Progenitor cell of endocrine pancreas (in vitro differentiated cells): Measurements from ENCODE around the gene SNAP47. TPM values are rescaled to one million over a fixed set of nuclear protein-coding genes. Genes with fewer than 3 reads are reported as not detected.

ENCODE experiments used
- DNase-seq: peaks from one replicate; pipeline ENCODE4 v3.0.0; 2021; ENCODE audit warnings: low spot score; ENCODE audit not compliant: unreplicated experiment
- H3K27ac Mint-ChIP-seq: 2 replicates; pipeline ENCODE4 v1.8.0; 2021; ENCODE audit warnings: mild to moderate bottlenecking, moderate library complexity, mixed read lengths
- H3K27me3 Mint-ChIP-seq: 2 replicates; pipeline ENCODE4 v1.8.0; 2021; ENCODE audit warnings: mixed read lengths
- H3K36me3 Mint-ChIP-seq: 2 replicates; pipeline ENCODE4 v1.8.0; 2022; ENCODE audit warnings: mixed read lengths; ENCODE audit not compliant: insufficient read depth
- H3K4me1 Mint-ChIP-seq: 2 replicates; pipeline ENCODE4 v1.8.0; 2021; ENCODE audit warnings: low read depth, mixed read lengths
- H3K4me3 Mint-ChIP-seq: 2 replicates; pipeline ENCODE4 v1.8.0; 2021; ENCODE audit warnings: low read depth, mild to moderate bottlenecking, moderate library complexity, mixed read lengths
- H3K9me3 Mint-ChIP-seq: 2 replicates; pipeline ENCODE4 v1.8.0; 2021; ENCODE audit warnings: low read depth, mixed read lengths
- total RNA-seq: library from RNA; stranded (reverse); gene quantifications from 2 replicates; pipeline ENCODE4 v1.2.1, GENCODE V29; 2021
- TF ChIP-seq, protein P1 (sequence below): fragments of 200-600 bp; sonication (generic); IDR thresholded peaks from one replicate; pipeline ENCODE4 v1.5.0; 2021; ENCODE audit warnings: antibody characterized with exemption, mild to moderate bottlenecking; ENCODE audit not compliant: unreplicated experiment

SNAP47 gene
- total RNA-seq, 1 donor from 2014 or later: 39.6 TPM

- peaks cover 5% of the 10 kb centered on the region for H3K4me1 Mint-ChIP-seq
- H3K4me3 Mint-ChIP-seq: peak overlapping the region; percentile 26
- H3K27ac Mint-ChIP-seq: no peak overlapping the region
- DNase-seq: no peak
- H3K27me3 Mint-ChIP-seq: peaks cover 50% of the 10 kb centered on the region
- no peaks in the 10 kb centered on the region for H3K9me3 Mint-ChIP-seq
- peaks cover 4% of the 10 kb centered on the region for H3K36me3 Mint-ChIP-seq
- TF ChIP-seq, protein P1, sequence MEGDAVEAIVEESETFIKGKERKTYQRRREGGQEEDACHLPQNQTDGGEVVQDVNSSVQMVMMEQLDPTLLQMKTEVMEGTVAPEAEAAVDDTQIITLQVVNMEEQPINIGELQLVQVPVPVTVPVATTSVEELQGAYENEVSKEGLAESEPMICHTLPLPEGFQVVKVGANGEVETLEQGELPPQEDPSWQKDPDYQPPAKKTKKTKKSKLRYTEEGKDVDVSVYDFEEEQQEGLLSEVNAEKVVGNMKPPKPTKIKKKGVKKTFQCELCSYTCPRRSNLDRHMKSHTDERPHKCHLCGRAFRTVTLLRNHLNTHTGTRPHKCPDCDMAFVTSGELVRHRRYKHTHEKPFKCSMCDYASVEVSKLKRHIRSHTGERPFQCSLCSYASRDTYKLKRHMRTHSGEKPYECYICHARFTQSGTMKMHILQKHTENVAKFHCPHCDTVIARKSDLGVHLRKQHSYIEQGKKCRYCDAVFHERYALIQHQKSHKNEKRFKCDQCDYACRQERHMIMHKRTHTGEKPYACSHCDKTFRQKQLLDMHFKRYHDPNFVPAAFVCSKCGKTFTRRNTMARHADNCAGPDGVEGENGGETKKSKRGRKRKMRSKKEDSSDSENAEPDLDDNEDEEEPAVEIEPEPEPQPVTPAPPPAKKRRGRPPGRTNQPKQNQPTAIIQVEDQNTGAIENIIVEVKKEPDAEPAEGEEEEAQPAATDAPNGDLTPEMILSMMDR: no peak
Observed at GRCh38 chr1:227785805-227786671, 50.8 kb downstream of the SNAP47 start.

DNA sequence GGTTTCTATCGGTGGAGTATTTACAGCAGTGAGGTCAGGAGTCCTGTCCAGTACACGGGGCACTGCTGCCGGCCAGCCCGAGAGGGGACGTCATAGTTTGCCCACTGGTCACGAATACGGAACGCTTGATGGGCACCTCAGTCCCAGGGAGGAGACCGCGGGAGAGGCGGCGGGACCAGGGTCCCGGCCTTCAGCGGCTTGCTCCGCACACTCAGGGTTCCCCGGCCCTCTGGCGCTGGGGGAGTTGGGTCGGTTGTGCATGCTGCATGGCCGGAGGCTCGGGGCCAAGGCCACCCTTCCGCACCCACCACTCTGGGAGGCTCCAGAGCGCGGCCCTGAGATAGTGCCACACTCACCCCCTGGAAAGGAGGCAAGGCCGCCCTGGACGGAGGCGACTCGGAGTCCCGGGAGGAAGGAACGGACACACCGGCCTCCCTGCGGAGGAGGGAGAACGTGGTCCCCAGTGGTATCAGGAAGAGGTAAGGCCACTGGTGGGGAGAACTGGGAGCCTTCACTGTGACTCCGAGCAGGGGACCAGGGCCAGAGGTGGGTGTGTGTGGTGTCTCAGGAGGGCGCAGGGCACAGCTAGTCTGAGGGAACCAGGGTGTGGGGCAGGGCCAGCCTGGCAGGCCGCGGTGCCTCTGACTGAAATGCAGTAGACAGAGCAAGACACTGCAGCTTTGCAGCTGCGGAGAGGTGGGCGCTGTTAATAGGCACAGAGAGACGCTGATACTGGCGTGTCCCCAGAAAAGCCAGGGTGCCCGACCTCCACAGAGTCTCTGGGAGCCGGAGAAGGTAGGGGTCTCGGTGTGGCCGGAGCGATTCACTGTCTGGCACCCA is 51.7 kb downstream of the SNAP47 start:
- Mint-ChIP-seq H3K27me3 (peaks cover 57% of the 10 kb centered on the region), H3K27ac (peak overlapping the region; percentile 45), H3K9me3 (no peaks in the 10 kb centered on the region), H3K36me3 (peaks cover 4% of the 10 kb centered on the region), H3K4me1 (peaks cover 5% of the 10 kb centered on the region), H3K4me3 (peak overlapping the region; percentile 75)
- DNase-seq: no peak
- TF ChIP-seq, protein P1: no peak

DNA sequence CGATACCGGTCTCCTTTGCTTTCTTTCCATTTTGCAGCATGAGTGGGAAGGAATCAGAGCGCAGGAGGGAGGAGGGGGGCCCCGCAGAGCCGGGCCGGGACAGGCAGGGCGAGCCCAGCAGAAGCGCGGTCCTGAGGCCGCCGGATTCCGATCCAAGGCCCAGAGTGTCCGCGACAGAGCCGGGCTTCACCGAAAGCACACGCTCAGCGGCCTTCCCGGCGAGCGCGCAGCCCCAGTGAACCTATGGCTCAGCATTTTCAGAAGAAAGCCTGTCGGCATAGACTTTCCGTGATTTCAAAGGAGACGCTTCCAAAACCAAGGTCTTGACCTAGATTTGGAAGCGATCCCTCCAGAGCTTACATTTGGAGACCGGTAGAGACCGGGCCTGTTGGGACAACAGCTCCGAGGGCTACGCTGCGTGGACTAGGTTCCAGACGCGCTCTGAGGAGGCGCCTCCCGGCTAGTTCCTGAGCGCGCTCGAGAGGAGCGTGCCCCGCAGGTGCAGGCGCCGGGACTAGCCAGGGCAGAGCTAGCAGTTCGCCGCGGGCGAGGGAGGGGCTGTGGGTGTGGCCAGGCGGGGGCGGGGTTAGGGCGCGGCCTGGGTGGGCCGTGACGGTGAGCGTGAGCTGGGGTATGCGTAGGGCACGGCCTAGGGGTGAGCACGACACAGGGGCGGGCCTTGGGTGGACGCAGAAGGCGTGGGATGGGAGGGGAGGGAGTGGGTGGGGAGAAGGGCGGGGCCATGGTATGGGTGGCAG is 52.5 kb downstream of the SNAP47 start:
- DNase-seq: peak; percentile 91
- Mint-ChIP-seq H3K36me3 (peaks cover 4% of the 10 kb centered on the region), H3K4me3 (peak overlapping the region; percentile 75), H3K27me3 (peaks cover 61% of the 10 kb centered on the region), H3K4me1 (peaks cover 5% of the 10 kb centered on the region), H3K9me3 (no peaks in the 10 kb centered on the region), H3K27ac (peak overlapping the region; percentile 45)
- TF ChIP-seq, protein P1: no peak

- peak; percentile 68 for DNase-seq
- Mint-ChIP-seq H3K36me3 (peaks cover 2% of the 10 kb centered on the region), H3K9me3 (no peaks in the 10 kb centered on the region), H3K4me3 (peak overlapping the region; percentile 70), H3K27ac (no peak overlapping the region), H3K27me3 (peaks cover 61% of the 10 kb centered on the region), H3K4me1 (peaks cover 5% of the 10 kb centered on the region)
- TF ChIP-seq, protein P1: no peak
Observed at GRCh38 chr1:227788271-227789083, 53.2 kb downstream of the SNAP47 start.
